DMS79 treated with DMSO at 0.1 percent for 48 hours (cell line): Measurements from ENCODE around the gene MAP3K14.
"Not testable (repeated sequence)": the region's sequence is repeated elsewhere in the genome, so short reads cannot be mapped to it uniquely, and the experiment has no call there.

Source experiments
- DNase-seq: peaks from one replicate; lab custom pipeline; 2025; lab: John Stamatoyannopoulos, UW

The MAP3K14 gene

GRCh38 chr17:45316434-45317110 is at the start of gene MAP3K14:
TSS of gene MAP3K14 (minus strand) at chr17:45317020. CDS start at chr17:45290745, 26,275 bp downstream.
- peak; percentile 48 for DNase-seq

- no peak for DNase-seq
Measured at GRCh38 chr17:45366049-45366448, 49.2 kb upstream of the MAP3K14 start.

GRCh38 chr17:45364531-45365390 is 47.9 kb upstream of the MAP3K14 start:
- DNase-seq = peak; percentile 22

GRCh38 chr17:45363498-45363897 is 46.7 kb upstream of the MAP3K14 start:
- DNase-seq = no peak

GRCh38 chr17:45361976-45362375 is 45.2 kb upstream of the MAP3K14 start:
- DNase-seq = no peak

DNA sequence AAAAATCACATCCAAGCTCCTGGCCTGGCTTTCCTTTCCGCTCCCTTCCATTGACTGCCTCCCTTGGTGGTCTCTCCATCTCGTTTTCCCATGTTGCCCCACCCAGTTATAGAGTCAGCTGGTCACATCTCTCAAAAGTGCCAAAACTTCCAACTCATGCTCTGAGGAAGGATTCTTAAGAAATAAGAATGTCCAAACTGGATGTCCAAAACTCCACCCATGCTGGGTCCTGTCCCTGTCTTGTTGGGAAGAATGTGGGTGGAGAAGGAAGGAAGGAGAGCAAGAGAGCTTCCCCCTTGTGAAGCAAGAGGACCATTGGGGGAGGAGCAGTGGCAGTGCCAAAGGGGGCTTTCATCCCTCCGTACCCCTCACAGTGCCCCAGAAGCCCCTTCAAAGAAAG is 44.6 kb upstream of the MAP3K14 start:
- DNase-seq = no peak

- DNase-seq = no peak
Measured at GRCh38 chr17:45357364-45357997, 40.7 kb upstream of the MAP3K14 start.

- DNase-seq = no peak
Measured at GRCh38 chr17:45355087-45355486, 38.3 kb upstream of the MAP3K14 start.

DNA sequence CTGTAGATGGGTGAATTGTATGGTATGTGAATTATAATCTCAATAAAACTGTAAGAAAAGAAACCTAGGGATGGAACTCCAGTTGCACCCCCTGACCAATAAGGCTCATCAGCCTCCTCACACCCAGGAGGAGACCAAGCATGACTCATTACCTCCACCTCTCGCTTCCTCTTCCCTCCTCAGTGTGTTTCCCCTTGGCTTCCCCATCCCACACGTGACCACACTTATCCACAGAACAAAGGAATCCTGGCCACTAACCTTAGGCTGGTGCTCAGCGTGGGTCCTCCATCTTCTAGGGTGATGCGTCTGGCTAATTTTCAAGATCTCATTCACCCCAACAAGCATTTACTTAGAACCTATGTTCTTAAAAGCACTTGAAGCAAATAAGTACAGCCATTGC is 36.2 kb upstream of the MAP3K14 start:
- DNase-seq = no peak

DNA sequence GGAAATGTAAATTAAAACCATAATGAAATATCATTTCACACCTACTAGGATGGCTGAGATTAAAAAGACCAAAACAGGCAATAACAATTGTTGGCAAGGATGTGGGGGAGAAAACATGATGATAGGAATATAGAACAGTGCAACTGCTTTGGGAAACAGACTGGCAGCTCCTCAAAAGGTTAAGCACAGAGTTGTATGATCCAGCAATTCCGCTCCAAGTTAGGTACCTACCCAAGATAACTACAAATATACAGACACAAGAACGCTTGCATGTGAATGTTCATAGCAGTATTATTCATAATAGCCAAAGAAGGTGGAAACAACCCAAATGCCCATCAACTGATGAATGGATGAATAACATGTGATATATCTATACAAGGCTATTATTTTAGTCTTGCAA is 35.0 kb upstream of the MAP3K14 start:
- no peak for DNase-seq

GRCh38 chr17:45347444-45347843 is 30.6 kb upstream of the MAP3K14 start:
- no peak for DNase-seq

DNA sequence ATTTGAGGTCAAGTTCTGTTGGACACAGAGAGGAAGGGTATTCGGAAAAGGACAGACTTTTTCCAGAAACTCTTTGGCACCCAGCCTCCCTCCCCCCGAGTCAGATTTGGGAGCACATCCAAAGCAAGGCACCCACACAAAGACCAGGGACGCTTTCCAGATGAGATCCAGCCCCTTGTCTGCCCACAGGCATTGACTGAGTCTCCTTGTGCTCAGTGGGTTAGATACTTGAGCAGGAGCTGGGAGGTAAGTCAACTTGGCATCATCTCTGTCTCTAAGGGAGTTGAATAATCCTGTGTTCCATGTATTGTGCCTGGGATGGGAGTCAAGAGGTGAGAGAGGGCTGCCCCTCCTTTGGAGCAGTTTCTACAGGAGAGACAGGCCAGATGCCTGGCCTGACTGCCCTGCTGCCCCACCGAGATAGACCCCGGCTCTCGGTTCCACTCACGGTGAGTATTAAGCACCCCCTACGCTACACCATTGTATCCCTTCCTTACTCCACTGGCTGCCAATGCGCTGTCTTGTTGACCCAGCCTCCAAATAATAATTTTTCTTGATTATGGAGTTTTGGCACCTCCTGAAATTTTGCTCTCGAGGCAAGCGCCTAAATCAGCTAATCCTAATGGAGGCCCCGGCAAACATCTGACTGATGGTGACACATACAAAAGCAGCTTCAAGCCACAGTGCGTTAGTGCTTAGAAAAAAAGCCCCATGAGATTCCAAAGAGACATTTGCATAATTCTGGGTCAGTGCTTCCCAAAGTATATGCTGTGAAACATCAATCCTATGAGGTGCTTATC is 29.6 kb upstream of the MAP3K14 start:
- no peak for DNase-seq

GRCh38 chr17:45345554-45346215 is 28.9 kb upstream of the MAP3K14 start:
- DNase-seq = peak; percentile 4

- no peak for DNase-seq
Measured at GRCh38 chr17:45345246-45345553, 28.4 kb upstream of the MAP3K14 start.

DNA sequence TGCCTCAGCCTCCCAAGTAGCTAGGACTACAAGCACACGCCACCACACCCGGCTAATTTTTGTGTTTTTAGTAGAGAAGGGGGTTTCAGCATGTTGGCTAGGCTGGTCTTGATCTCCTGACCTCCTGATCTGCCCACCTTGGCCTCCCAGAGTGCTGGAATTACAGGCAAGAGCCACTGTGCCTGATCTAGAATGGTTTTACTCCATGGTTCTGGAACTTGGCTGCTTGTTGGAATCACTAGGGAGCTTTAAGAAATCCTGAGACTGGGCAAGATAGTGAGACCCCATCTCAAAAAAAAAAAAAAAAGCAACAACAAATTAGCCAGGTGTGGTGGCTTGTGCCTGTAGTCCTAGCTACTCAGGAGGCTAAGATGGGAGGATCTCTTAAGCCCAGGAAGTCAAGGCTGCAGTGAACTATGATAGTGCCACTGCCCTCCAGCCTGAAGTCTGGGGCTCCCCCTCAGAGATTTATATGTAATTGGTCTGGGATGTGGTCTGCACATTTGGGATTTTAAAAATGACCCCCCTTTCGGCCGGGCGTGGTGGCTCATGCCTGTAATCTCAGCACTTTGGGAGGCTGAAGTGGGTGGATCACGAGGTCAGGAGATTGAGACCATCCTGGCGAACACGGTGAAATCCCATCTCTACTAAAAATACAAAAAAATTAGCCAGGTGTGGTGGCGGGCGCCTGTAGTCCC is 27.3 kb upstream of the MAP3K14 start:
- not testable (repeated sequence) for DNase-seq

DNA sequence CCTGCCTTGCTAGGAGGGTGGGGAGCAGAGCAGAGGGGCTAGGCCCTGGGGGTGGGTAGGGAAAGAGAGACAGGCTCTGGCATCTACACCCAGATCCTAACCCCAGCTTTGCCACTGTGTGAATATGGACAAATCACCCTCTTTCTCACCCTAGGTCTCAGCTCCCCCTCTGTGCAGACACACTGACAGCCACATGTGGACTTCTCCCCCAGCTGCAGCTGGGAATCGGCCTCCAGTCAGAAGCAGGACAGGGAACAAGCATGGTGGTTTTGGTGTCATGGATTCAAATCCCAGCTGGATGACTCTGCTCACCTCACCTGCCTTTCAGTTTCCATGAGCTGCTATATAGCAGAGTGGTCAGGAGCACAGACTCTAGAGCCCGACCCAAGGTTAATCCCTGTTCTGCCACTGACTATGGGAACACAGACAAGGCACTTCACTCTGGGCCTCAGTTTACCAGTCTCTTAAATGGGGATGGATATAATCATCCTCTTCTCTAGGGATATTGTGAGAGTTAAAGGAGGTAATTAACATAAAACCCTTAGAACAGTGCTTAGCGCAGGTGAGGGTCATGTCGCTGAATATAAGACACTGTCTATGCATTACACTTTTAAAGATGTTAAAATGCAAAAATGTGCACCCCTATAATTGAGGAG is 26.2 kb upstream of the MAP3K14 start:
- DNase-seq = no peak

DNA sequence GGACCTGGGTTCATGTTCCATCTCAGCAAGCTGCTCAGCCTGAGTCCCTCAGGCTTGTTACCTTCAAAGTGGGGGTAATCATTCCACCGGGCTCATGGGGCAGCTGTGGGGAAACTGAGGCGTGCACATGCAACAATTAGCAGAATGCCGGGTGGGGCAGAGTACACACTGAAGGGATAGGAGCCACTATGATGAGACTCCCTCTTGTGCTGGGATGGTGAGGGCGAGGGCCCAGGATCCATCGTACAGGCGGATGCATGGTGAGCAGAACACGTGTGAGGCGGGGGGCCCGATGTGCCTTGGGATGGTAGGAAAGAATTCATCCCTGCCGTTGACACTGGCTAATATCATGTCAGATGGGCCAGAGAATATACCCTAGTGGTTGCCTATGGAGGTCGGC is 25.5 kb upstream of the MAP3K14 start:
- no peak for DNase-seq

DNA sequence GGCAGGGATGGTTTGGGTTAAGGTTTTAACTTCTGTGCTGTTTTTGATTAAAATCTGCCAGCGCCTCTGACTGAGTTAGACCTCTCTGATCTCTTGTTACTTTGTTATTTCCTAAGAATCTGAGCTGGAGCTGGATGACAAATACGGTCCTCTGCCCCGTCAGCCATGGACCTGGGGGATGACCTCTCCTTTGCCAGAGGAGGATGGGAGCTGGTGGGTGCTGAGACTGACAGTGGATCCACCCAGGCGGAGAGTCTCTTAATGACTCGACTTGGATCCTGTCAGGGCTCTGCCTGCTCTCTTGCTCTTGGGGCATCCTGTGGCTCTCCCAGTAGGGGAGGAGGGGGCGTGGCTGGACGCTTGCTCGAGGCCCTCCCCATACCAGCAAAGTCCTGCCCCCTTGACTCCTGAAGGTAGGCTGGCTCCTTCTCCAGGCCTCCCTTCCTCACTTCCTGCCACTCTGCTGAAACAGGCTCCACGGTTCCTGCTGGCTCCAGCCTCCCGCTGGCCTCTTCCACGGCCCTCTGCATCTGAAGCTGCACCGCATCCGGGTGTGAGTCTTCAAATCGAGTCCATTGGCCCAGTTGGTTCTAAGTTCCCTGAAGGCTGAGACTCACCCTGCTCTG is 24.8 kb upstream of the MAP3K14 start:
- no peak for DNase-seq

DNA sequence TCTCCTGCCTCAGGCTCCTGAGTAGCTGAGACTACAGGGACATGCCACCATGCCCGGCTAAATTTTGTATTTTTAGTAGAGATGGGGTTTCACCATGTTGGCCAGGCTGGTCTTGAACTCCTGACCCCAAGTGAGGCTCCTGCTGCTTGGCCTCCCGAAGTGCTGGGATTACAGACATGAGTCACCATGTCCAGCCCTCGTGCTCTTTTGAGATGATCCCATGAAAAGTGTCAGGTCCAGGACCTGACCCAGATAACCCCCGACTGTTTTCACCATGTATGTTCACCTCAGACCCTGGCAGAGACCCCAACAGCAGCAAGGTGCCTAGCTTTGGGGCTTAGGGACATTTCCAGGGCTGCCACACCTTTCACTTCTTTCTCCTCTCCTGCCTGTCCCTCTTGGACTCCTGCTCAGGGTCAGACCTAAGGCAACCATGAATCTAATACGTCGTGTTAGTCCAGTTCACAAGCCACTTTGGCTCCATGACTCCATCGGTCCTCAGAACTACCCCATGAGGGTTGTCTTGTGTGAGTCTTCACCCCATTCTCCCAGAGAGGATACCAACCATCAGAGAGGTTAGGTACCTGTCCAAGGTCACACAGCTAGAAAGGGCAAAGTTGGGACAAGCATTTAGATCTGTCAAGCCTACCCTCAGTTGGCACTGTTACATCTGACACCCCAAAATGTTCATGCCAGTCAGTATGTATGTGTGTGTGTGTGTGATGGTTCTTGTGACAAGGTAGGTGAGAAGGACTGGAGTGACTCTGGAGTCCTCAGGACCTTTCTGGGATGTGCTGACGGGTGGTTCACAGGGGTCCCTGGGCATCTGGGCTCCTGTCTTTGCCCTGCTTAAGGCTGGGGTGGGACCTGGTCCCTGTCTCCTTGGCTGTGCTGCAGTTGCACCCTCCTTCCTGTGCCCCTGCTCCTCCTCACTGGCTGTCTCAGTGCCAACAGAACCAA is 23.1 kb upstream of the MAP3K14 start:
- no peak for DNase-seq
